H9 (cell line): ENCODE data around the gene HNRNPF. TPM values are rescaled to one million over a fixed set of nuclear protein-coding genes. Genes with fewer than 3 reads are reported as not detected.

Experiments
- DNase-seq: peaks from one replicate; pipeline ENCODE4 v3.0.0-alpha.2; 2017
- H2AFZ ChIP-seq: one replicate; pipeline ENCODE4 v1.6.1; 2013; ENCODE audit warnings: mild to moderate bottlenecking, low read length, control low read depth, moderate library complexity
- H2AK5ac ChIP-seq: 2 replicates; pipeline ENCODE4 v1.6.1; 2013; ENCODE audit warnings: low read length, control low read depth, mixed read lengths; ENCODE audit not compliant: insufficient read length
- H2BK120ac ChIP-seq: one replicate; pipeline ENCODE4 v1.6.1; 2013; ENCODE audit warnings: low read depth, mild to moderate bottlenecking, low read length, control low read depth, inconsistent platforms; ENCODE audit not compliant: poor library complexity, severe bottlenecking
- H2BK12ac ChIP-seq: 2 replicates; pipeline ENCODE4 v1.6.1; 2013; ENCODE audit warnings: low read length, control low read depth, mixed read lengths, low read depth; ENCODE audit not compliant: insufficient read length
- H2BK15ac ChIP-seq: 2 replicates; pipeline ENCODE4 v1.6.1; 2013; ENCODE audit warnings: low read depth, low read length, control low read depth
- H2BK20ac ChIP-seq: one replicate; pipeline ENCODE4 v1.6.1; 2013; ENCODE audit warnings: low read depth, mild to moderate bottlenecking, low read length, control low read depth, inconsistent platforms; ENCODE audit not compliant: poor library complexity, severe bottlenecking
- H2BK5ac ChIP-seq: 2 replicates; pipeline ENCODE4 v1.6.1; 2013; ENCODE audit warnings: low read length, control low read depth, mixed read lengths; ENCODE audit not compliant: insufficient read length
- H3K14ac ChIP-seq: 2 replicates; pipeline ENCODE4 v1.6.1; 2013; ENCODE audit warnings: low read length, control low read depth; ENCODE audit not compliant: insufficient read depth
- H3K18ac ChIP-seq: 2 replicates; pipeline ENCODE4 v1.6.1; 2013; ENCODE audit warnings: low read depth, mild to moderate bottlenecking, mixed read lengths, low read length, control low read depth; ENCODE audit not compliant: insufficient read length
- H3K23ac ChIP-seq: 2 replicates; pipeline ENCODE4 v1.6.1; 2013; ENCODE audit warnings: low read length, control low read depth, mixed read lengths, low read depth; ENCODE audit not compliant: insufficient read length
- H3K23me2 ChIP-seq: 2 replicates; pipeline ENCODE4 v1.6.1; 2013; ENCODE audit warnings: low read depth, mild to moderate bottlenecking, mixed read lengths, low read length, control low read depth; ENCODE audit not compliant: insufficient read length, poor library complexity, severe bottlenecking
- H3K27ac ChIP-seq: 2 replicates; pipeline ENCODE4 v1.5.1; 2013; ENCODE audit warnings: low read length, control low read depth, mixed read lengths, low read depth; ENCODE audit not compliant: insufficient read length
- H3K27me3 ChIP-seq: 2 replicates; pipeline ENCODE4 v1.6.1; 2013; ENCODE audit warnings: low read length, control low read depth, inconsistent platforms; ENCODE audit not compliant: insufficient read depth
- H3K4ac ChIP-seq: 2 replicates; pipeline ENCODE4 v1.6.1; 2013; ENCODE audit warnings: low read depth, mild to moderate bottlenecking, control low read depth, inconsistent platforms, low read length, moderate library complexity
- H3K4me1 ChIP-seq: 2 replicates; pipeline ENCODE4 v1.6.1; 2013; ENCODE audit warnings: low read length, control low read depth, inconsistent platforms; ENCODE audit not compliant: insufficient read depth
- H3K4me2 ChIP-seq: 2 replicates; pipeline ENCODE4 v1.6.1; 2013; ENCODE audit warnings: low read length, control low read depth, mixed read lengths; ENCODE audit not compliant: insufficient read length, insufficient read depth
- H3K56ac ChIP-seq: 2 replicates; pipeline ENCODE4 v1.6.1; 2013; ENCODE audit warnings: low read depth, mild to moderate bottlenecking, mixed read lengths, low read length, control low read depth; ENCODE audit not compliant: insufficient read length
- H3K79me1 ChIP-seq: 2 replicates; pipeline ENCODE4 v1.6.1; 2013; ENCODE audit warnings: low read depth, mild to moderate bottlenecking, moderate library complexity, low read length, control low read depth, inconsistent platforms; ENCODE audit not compliant: insufficient read depth, poor library complexity, severe bottlenecking
- H3K79me2 ChIP-seq: 2 replicates; pipeline ENCODE4 v1.6.1; 2013; ENCODE audit warnings: low read length, control low read depth, inconsistent platforms; ENCODE audit not compliant: insufficient read depth
- H3K9ac ChIP-seq: 2 replicates; pipeline ENCODE4 v1.6.1; 2013; ENCODE audit warnings: low read length, control low read depth, mixed read lengths; ENCODE audit not compliant: insufficient read length; ENCODE audit errors: extremely low read depth
- H3K9me3 ChIP-seq: one replicate; pipeline ENCODE4 v1.6.1; 2013; ENCODE audit warnings: low read depth, low read length, inconsistent platforms; ENCODE audit not compliant: control insufficient read depth
- H3T11ph ChIP-seq: one replicate; pipeline ENCODE4 v1.6.1; 2013; ENCODE audit warnings: mild to moderate bottlenecking, low read length, control low read depth, inconsistent platforms
- H4K20me1 ChIP-seq: one replicate; pipeline ENCODE4 v1.6.1; 2013; ENCODE audit not compliant: control insufficient read depth, insufficient read length, insufficient read depth
- H4K5ac ChIP-seq: 2 replicates; pipeline ENCODE4 v1.6.1; 2013; ENCODE audit warnings: low read depth, mild to moderate bottlenecking, mixed read lengths, low read length, control low read depth; ENCODE audit not compliant: insufficient read length
- H4K8ac ChIP-seq: replicated peaks from 2 replicates; pipeline ENCODE4 v1.6.1; 2013; ENCODE audit warnings: low read length, control low read depth, mixed read lengths, low read depth; ENCODE audit not compliant: insufficient read length
- H4K91ac ChIP-seq: 2 replicates; pipeline ENCODE4 v1.6.1; 2013; ENCODE audit warnings: low read depth, mild to moderate bottlenecking, moderate library complexity, mixed read lengths, low read length, control low read depth; ENCODE audit not compliant: insufficient read length
- H3K27ac Mint-ChIP-seq, 3 experiments: 2 replicates in 2 of 3; 3 replicates in 1 of 3; pipeline ENCODE4 v1.8.0; 2020 to 2021; ENCODE audit warnings: mixed read lengths in 3 of 3, mild to moderate bottlenecking in 1 of 3, moderate library complexity in 1 of 3
- H3K27me3 Mint-ChIP-seq: 2 replicates; pipeline ENCODE4 v1.8.0; 2021; ENCODE audit warnings: low read depth, mild to moderate bottlenecking, moderate library complexity, mixed read lengths
- H3K36me3 Mint-ChIP-seq, 3 experiments: 2 replicates in 2 of 3; 3 replicates in 1 of 3; pipeline ENCODE4 v1.8.0; 2020 to 2021; ENCODE audit warnings: low read depth in 3 of 3, mixed read lengths in 3 of 3; ENCODE audit not compliant: insufficient read depth in 1 of 3
- H3K4me1 Mint-ChIP-seq, 2 experiments: 2 replicates each; pipeline ENCODE4 v1.8.0; 2020; ENCODE audit warnings: mixed read lengths in 2 of 2
- H3K4me3 Mint-ChIP-seq, 2 experiments: 2 replicates in 1 of 2; 3 replicates in 1 of 2; pipeline ENCODE4 v1.8.0; 2020 to 2021; ENCODE audit warnings: mild to moderate bottlenecking in 2 of 2, mixed read lengths in 2 of 2, moderate library complexity in 1 of 2
- H3K9me3 Mint-ChIP-seq, 2 experiments: 2 replicates in 1 of 2; 3 replicates in 1 of 2; pipeline ENCODE4 v1.8.0; 2020; ENCODE audit warnings: mild to moderate bottlenecking in 2 of 2, mixed read lengths in 2 of 2, moderate library complexity in 1 of 2
- WGBS: extraction: QIAGEN DNeasy Blood & Tissue Kit; methylation state at CpG from one replicate; pipeline ENCODE4 v1.1.7; 2013; ENCODE audit warnings: missing lambda C conversion rate, low lambda C conversion rate, mixed read lengths; ENCODE audit not compliant: insufficient read length; ENCODE audit errors: extremely low coverage; 5-methylcytosine and 5-hydroxymethylcytosine counted together
- total RNA-seq: library from RNA; stranded (reverse); gene quantifications from 2 replicates; pipeline ENCODE4 v1.2.1, GENCODE V29; 2021
- TF ChIP-seq, protein P1 (sequence below): fragments of 200-600 bp; sonication (generic); conservative IDR thresholded peaks from 3 replicates; pipeline ENCODE4 v1.8.0; 2021; ENCODE audit warnings: antibody characterized with exemption, mild to moderate bottlenecking

HNRNPF gene
- total RNA-seq, 1 experiment from 2014 or later: 411 TPM

DNA sequence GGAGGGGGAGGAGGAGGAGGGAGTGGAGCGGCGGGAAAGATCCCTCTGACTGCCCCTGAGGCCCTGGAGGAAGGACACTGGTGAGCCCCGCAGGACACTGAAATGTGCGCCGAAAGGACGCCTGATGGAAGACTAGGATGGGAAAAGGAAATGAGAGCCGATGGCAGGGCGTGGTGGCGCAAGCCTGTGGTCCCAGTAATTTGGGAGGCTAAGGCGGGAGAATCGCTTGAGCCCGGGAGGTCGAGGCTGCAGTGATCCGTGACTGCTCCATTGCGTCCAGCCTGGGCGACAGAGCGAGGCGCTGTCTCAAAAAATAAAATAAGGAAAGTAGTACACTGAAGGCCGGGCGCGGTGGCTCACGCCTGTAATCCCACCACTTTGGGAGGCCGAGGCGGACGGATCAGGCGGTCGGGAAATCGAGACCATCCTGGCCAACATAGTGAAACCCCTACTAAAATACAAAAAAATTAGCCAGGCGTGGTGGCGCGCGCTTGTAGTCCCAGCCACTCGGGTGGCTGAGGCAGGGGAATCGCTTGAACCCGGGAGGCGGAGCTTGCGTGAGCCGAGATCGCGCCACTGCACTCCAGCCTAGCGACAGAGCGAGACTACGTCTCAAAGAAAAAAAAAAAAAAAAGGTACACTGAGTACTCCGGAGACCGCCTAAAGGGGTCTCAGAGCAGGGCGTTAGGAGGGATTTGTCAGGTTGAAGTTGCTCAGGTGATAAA, 561 bp upstream of the HNRNPF start:
- no peak overlapping the region for H2AK5ac ChIP-seq
- H4K20me1 ChIP-seq: no peaks in the 10 kb centered on the region
- no peak overlapping the region for H2BK15ac ChIP-seq

More for the DNA sequence above, 561 bp upstream of the HNRNPF start:
- peak overlapping the region; percentile 97 to 98 (median 98); a peak in 6 of 7 replicates for H3K27ac Mint-ChIP-seq
- H4K91ac ChIP-seq: no peak overlapping the region
- H3K4me1 Mint-ChIP-seq: peaks cover 14 to 25% of the 10 kb centered on the region in 2 experiments
- no peak overlapping the region for H3K23ac ChIP-seq
- H3K14ac ChIP-seq: peak overlapping the region; percentile 85; the same call in 1 of the 2 replicates
- no peak overlapping the region for H4K5ac ChIP-seq
- peak overlapping the region; percentile 3 for H3K27ac ChIP-seq
- H2AFZ ChIP-seq: no peak overlapping the region
- no peaks in the 10 kb centered on the region for H3K4me1 ChIP-seq
- no peak overlapping the region for H4K8ac ChIP-seq
- H3K79me2 ChIP-seq: peaks cover 28% of the 10 kb centered on the region
- peaks cover 2 to 3% of the 10 kb centered on the region in 2 experiments; a peak in 2 of 5 replicates for H3K9me3 Mint-ChIP-seq
- peak overlapping the region; percentile 90 for H3K9ac ChIP-seq
- H3K27me3 Mint-ChIP-seq: peaks cover 1% of the 10 kb centered on the region; the same call in 1 of the 2 replicates
- no peak for DNase-seq
- no peak overlapping the region for H3K56ac ChIP-seq
- no peak overlapping the region for H3T11ph ChIP-seq
- H2BK20ac ChIP-seq: no peak overlapping the region
- H3K79me1 ChIP-seq: no peaks in the 10 kb centered on the region
- H3K36me3 Mint-ChIP-seq: peaks cover 0 to 13% (median 7%) of the 10 kb centered on the region in 3 experiments; a peak in 4 of 7 replicates
- peaks cover 4% of the 10 kb centered on the region for H3K23me2 ChIP-seq
- H3K4ac ChIP-seq: no peak overlapping the region; the same call in 1 of the 2 replicates
- H3K18ac ChIP-seq: peak overlapping the region; percentile 90
- H2BK120ac ChIP-seq: peak overlapping the region; percentile 63
- H2BK12ac ChIP-seq: no peak overlapping the region
- no peak overlapping the region for H2BK5ac ChIP-seq
- H3K4me3 Mint-ChIP-seq: peak overlapping the region; percentile 98 to 99
- H3K9me3 ChIP-seq: no peaks in the 10 kb centered on the region
- TF ChIP-seq, protein P1, sequence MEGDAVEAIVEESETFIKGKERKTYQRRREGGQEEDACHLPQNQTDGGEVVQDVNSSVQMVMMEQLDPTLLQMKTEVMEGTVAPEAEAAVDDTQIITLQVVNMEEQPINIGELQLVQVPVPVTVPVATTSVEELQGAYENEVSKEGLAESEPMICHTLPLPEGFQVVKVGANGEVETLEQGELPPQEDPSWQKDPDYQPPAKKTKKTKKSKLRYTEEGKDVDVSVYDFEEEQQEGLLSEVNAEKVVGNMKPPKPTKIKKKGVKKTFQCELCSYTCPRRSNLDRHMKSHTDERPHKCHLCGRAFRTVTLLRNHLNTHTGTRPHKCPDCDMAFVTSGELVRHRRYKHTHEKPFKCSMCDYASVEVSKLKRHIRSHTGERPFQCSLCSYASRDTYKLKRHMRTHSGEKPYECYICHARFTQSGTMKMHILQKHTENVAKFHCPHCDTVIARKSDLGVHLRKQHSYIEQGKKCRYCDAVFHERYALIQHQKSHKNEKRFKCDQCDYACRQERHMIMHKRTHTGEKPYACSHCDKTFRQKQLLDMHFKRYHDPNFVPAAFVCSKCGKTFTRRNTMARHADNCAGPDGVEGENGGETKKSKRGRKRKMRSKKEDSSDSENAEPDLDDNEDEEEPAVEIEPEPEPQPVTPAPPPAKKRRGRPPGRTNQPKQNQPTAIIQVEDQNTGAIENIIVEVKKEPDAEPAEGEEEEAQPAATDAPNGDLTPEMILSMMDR: no peak
- peak overlapping the region; percentile 37 for H3K4me2 ChIP-seq
- no CpG with 5 or more reads among the region's 46 CpGs for WGBS
- H3K27me3 ChIP-seq: no peaks in the 10 kb centered on the region
